Osteoblast (primary cell): ENCODE results near the gene TMPRSS7. TPM values are rescaled to one million over a fixed set of nuclear protein-coding genes. Genes with fewer than 3 reads are reported as not detected.

Source experiments
- DNase-seq: peaks from one replicate; pipeline ENCODE4 v3.0.0; 2011; ENCODE audit warnings: low spot score, mixed read lengths; ENCODE audit not compliant: insufficient read length; ENCODE audit errors: missing footprints
- H2AFZ ChIP-seq: 2 replicates; pipeline ENCODE4 v1.6.0; 2011; ENCODE audit warnings: mild to moderate bottlenecking, low read length
- H3K27ac ChIP-seq: 2 replicates; pipeline ENCODE4 v1.5.1; 2011; ENCODE audit warnings: mild to moderate bottlenecking, low read depth, low read length, moderate library complexity
- H3K27me3 ChIP-seq: 2 replicates; pipeline ENCODE4 v1.6.0; 2012; ENCODE audit warnings: mild to moderate bottlenecking, control low read depth, inconsistent platforms, low read length, moderate library complexity; ENCODE audit not compliant: insufficient read depth
- H3K36me3 ChIP-seq: 2 replicates; pipeline ENCODE4 v1.5.1; 2011; ENCODE audit warnings: mild to moderate bottlenecking, low read length, control low read depth, moderate library complexity; ENCODE audit not compliant: insufficient read depth
- H3K4me1 ChIP-seq: 2 replicates; pipeline ENCODE4 v1.5.1; 2011; ENCODE audit warnings: mild to moderate bottlenecking, low read length, control low read depth, moderate library complexity; ENCODE audit not compliant: insufficient read depth
- H3K4me2 ChIP-seq: 2 replicates; pipeline ENCODE4 v1.6.0; 2011; ENCODE audit warnings: mild to moderate bottlenecking, low read length; ENCODE audit not compliant: insufficient read depth
- H3K4me3 ChIP-seq: fragments of 200-600 bp; sonication (generic); 3 replicates; pipeline ENCODE4 v1.5.1; 2012; ENCODE audit warnings: mild to moderate bottlenecking, low read length, inconsistent platforms; ENCODE audit not compliant: insufficient read depth
- H3K79me2 ChIP-seq: 2 replicates; pipeline ENCODE4 v1.6.0; 2012; ENCODE audit warnings: mild to moderate bottlenecking, low read length, control low read depth, inconsistent platforms; ENCODE audit not compliant: insufficient read depth
- H3K9me3 ChIP-seq: 2 replicates; pipeline ENCODE4 v1.5.1; 2011; ENCODE audit warnings: low read depth, low read length, control low read depth
- H4K20me1 ChIP-seq: 2 replicates; pipeline ENCODE4 v1.6.0; 2012; ENCODE audit warnings: mild to moderate bottlenecking, low read length, control low read depth; ENCODE audit not compliant: insufficient read depth
- total RNA-seq: library from RNA; depleted of rRNA; stranded (reverse); fragments of >200 nt; gene quantifications from 2 replicates; pipeline ENCODE4 v1.2.3, GENCODE V29; 2012
- TF ChIP-seq, protein P1 (sequence below): IDR thresholded peaks from 2 replicates; pipeline ENCODE4 v1.5.1; 2011; ENCODE audit warnings: mild to moderate bottlenecking, low read depth, low read length, moderate library complexity; ENCODE audit errors: extremely low read depth

TMPRSS7 gene
- total RNA-seq, 1 donor = not detected

DNA sequence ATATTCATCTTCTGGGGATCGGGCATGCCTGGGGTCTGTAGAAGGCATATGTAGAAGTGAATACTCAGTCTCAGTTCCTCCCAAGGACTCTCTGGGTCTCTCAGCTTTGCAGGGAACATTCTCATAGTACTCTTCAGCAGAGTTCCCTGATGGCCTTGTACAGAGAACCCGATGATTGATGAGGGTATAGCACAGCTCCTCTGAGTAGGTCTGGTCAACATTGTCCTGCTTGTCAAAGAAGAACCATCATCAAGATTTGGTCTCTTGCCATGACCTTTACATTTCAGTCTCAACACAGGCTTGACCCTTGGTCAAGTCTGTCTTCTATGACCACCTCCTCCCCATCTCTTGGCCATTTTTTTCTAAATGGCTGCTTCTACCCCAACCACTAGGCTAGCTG lies 89.0 kb downstream of the TMPRSS7 start:
- H3K36me3 ChIP-seq = no peaks in the 10 kb centered on the region
- no peaks in the 10 kb centered on the region for H3K27me3 ChIP-seq
- H3K4me1 ChIP-seq = no peaks in the 10 kb centered on the region
- TF ChIP-seq, protein P1, sequence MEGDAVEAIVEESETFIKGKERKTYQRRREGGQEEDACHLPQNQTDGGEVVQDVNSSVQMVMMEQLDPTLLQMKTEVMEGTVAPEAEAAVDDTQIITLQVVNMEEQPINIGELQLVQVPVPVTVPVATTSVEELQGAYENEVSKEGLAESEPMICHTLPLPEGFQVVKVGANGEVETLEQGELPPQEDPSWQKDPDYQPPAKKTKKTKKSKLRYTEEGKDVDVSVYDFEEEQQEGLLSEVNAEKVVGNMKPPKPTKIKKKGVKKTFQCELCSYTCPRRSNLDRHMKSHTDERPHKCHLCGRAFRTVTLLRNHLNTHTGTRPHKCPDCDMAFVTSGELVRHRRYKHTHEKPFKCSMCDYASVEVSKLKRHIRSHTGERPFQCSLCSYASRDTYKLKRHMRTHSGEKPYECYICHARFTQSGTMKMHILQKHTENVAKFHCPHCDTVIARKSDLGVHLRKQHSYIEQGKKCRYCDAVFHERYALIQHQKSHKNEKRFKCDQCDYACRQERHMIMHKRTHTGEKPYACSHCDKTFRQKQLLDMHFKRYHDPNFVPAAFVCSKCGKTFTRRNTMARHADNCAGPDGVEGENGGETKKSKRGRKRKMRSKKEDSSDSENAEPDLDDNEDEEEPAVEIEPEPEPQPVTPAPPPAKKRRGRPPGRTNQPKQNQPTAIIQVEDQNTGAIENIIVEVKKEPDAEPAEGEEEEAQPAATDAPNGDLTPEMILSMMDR = no peak
- no peaks in the 10 kb centered on the region for H4K20me1 ChIP-seq
- H3K4me2 ChIP-seq = no peak overlapping the region
- DNase-seq = no peak
- H3K27ac ChIP-seq = no peak overlapping the region
- no peaks in the 10 kb centered on the region for H3K9me3 ChIP-seq
- no peaks in the 10 kb centered on the region for H3K79me2 ChIP-seq
- H2AFZ ChIP-seq = no peak overlapping the region
- H3K4me3 ChIP-seq = no peak overlapping the region

DNA sequence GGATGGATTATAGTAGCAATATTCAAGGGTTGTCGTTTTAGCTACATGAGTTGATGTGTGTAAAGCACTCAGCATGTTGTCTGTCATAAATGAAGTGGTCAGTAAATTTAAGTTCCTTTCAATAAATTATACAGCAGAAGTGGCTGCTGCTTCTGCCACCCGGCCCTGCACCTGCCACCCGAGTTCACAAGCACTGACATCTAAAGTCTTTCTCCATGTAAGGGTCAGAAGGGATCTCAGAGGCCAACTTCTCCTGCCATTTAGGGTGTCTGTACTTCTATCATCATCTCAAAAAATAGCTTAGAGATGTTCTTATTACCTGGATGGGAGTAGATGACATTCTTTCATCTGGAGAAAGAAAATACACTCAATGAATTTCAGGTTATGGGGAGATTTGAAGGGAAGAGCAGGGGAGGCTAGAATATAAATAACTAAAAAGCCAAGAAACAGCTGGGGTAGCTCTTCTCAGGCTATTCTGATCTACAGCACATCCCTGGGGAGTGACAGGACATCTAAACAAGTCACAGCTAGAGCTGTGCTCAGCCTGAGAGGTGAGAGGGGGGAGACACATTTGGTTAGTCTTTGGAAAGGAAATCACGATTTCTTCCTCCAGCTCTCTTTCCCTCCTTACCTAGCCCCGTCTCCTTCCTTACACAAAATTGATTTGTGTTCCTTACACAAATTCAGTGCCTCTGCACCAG lies 90.5 kb downstream of the TMPRSS7 start:
- no peak overlapping the region for H3K27ac ChIP-seq

DNA sequence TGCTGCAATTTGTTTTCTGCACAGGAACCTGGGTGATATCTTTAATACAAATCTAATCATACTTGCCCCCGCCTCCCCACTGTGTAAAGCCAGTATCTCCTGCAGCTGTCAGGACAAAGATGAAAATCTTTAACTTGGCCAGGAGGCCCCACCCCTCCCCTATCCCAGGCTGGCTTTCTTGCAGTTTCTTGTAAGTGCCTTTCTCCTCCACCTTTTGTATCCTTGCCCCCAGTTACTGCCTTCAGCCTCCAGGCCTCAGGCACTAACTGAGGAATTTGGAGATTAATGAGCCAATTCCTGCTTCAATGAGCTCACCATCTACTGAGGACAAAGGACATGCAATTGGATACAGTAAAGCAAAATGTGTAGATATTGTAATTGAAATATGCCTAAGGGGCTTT lies 92.0 kb downstream of the TMPRSS7 start:
- H3K4me3 ChIP-seq = no peak overlapping the region
- no peak for DNase-seq
- TF ChIP-seq, protein P1 = no peak
- H3K27ac ChIP-seq = no peak overlapping the region
- H3K27me3 ChIP-seq = no peaks in the 10 kb centered on the region
- H3K4me1 ChIP-seq = no peaks in the 10 kb centered on the region
- H3K36me3 ChIP-seq = no peaks in the 10 kb centered on the region
- H3K4me2 ChIP-seq = peak overlapping the region; percentile 38
- no peaks in the 10 kb centered on the region for H3K9me3 ChIP-seq
- no peaks in the 10 kb centered on the region for H3K79me2 ChIP-seq
- peak overlapping the region; percentile 76 for H2AFZ ChIP-seq
- H4K20me1 ChIP-seq = no peaks in the 10 kb centered on the region

More for the DNA sequence above, 90.5 kb downstream of the TMPRSS7 start:
- Histone ChIP-seq H3K36me3 (no peaks in the 10 kb centered on the region), H2AFZ (no peak overlapping the region), H3K4me3 (no peak overlapping the region), H3K4me2 (no peak overlapping the region), H3K4me1 (no peaks in the 10 kb centered on the region), H4K20me1 (no peaks in the 10 kb centered on the region), H3K27me3 (no peaks in the 10 kb centered on the region), H3K79me2 (no peaks in the 10 kb centered on the region), H3K9me3 (no peaks in the 10 kb centered on the region)
- TF ChIP-seq, protein P1 = no peak
- no peak for DNase-seq

DNA sequence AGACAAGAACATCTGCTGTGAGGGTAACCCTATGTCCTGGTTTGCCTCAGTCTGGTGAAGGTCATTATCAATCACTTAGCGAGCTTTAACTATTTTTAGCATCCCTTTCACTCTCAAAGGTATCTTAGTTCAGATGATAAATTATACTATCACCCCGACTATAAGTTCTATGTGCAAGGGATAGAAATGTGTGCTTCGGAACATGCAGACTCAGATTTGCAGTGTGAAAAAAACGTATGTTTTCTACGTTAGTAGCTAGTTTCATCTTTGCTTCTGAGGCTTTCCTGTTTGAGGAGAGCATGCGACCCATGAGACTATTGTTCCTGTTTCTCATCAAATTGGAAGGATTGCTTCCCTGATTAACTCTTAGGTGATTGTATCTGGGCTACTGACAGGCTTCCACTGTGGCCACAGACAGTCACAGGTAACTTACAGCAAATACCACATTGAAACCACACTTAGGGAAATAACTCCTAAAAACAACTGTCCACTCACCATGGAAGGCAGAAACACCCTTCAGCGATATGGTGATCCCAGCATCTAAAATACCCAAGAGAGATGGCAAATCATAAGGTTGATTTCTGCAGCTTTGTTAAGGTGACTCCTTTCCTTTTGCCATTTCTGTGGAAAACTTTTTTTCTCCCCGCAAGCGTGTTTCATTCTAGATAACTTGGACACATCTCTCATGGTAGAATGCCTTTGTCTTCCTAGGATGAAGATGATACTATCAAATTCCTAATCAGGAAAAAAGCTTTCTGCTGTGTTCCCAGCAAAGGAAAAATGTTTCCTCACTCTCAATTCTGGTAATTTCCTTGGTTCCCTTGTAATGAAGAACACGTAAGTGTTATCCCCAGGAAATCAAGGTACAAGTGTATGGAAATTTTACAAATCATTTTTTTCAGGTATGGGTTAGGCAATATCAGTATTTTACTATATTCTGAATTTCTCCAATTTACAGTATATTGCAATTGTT lies 93.3 kb downstream of the TMPRSS7 start:
- DNase-seq = no peak
- no peak overlapping the region for H2AFZ ChIP-seq
- TF ChIP-seq, protein P1 = no peak
- no peaks in the 10 kb centered on the region for H4K20me1 ChIP-seq
- no peak overlapping the region for H3K4me3 ChIP-seq
- H3K9me3 ChIP-seq = no peaks in the 10 kb centered on the region
- no peaks in the 10 kb centered on the region for H3K79me2 ChIP-seq
- H3K4me1 ChIP-seq = no peaks in the 10 kb centered on the region
- H3K36me3 ChIP-seq = no peaks in the 10 kb centered on the region
- no peak overlapping the region for H3K4me2 ChIP-seq
- H3K27me3 ChIP-seq = no peaks in the 10 kb centered on the region
- H3K27ac ChIP-seq = no peak overlapping the region
